Measurements from ENCODE around the gene KIF1A. TPM values are rescaled to one million over a fixed set of nuclear protein-coding genes. Genes with fewer than 3 reads are reported as not detected.

KIF1A gene
- total and polyA plus RNA-seq, 8 donors = 32.4 to 76.0 (median 62.1) TPM

- Histone ChIP-seq H3K27ac (no peak overlapping the region), H3K4me3 (no peak overlapping the region), H3K9me3 (no peaks in the 10 kb centered on the region), H3K36me3 (no peaks in the 10 kb centered on the region), H3K27me3 (peaks cover 0 to 15% (median 3%) of the 10 kb centered on the region in 4 donors), H3K4me1 (peaks cover 0 to 3% (median 0%) of the 10 kb centered on the region in 3 donors)
- TF ChIP-seq, protein P1, sequence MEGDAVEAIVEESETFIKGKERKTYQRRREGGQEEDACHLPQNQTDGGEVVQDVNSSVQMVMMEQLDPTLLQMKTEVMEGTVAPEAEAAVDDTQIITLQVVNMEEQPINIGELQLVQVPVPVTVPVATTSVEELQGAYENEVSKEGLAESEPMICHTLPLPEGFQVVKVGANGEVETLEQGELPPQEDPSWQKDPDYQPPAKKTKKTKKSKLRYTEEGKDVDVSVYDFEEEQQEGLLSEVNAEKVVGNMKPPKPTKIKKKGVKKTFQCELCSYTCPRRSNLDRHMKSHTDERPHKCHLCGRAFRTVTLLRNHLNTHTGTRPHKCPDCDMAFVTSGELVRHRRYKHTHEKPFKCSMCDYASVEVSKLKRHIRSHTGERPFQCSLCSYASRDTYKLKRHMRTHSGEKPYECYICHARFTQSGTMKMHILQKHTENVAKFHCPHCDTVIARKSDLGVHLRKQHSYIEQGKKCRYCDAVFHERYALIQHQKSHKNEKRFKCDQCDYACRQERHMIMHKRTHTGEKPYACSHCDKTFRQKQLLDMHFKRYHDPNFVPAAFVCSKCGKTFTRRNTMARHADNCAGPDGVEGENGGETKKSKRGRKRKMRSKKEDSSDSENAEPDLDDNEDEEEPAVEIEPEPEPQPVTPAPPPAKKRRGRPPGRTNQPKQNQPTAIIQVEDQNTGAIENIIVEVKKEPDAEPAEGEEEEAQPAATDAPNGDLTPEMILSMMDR (IDR thresholded peaks at IDR 0.05) = no peak
- no peak for ATAC-seq
- FAIRE-seq = no peak
- WGBS, 2 donors = 57 to 58% methylated on average over 7 of the region's 7 CpGs
- DNase-seq = no peak
- intact Hi-C loops (cut with DNase I) = no loop called here
These were observed 149.6 kb downstream of the KIF1A start for GRCh38 chr2:240670402-240670801.

GRCh38 chr2:240664622-240665021, 155.4 kb downstream of the KIF1A start:
- H3K27me3 ChIP-seq = peaks cover 0 to 11% (median 4%) of the 10 kb centered on the region in 4 donors
- FAIRE-seq (no peak), DNase-seq (no peak), ATAC-seq (no peak)
- no peaks in the 10 kb centered on the region for H3K4me1 ChIP-seq
- intact Hi-C loops (cut with DNase I) = no loop called here
- H3K4me3 ChIP-seq = no peak overlapping the region
- no peaks in the 10 kb centered on the region for H3K9me3 ChIP-seq
- TF ChIP-seq, protein P1 (IDR thresholded peaks at IDR 0.05) = no peak
- WGBS, 2 donors = 82 to 83% methylated on average over 1 of the region's 1 CpG
- no peak overlapping the region for H3K27ac ChIP-seq
- H3K36me3 ChIP-seq = no peaks in the 10 kb centered on the region

Other genes starting within 250 kb of the KIF1A start
- gene CAPN10, start 233.5 kb downstream of the KIF1A start, total RNA-seq = 10 to 100 TPM in 3 of 6 donors, 1 to 10 TPM in 3; 8.6 to 19.0 (median 10.9) TPM
- gene CAPN10, start 233.5 kb downstream of the KIF1A start, polyA plus RNA-seq = 10 to 100 TPM; 47.0 to 49.3 TPM
- 1 to 10 TPM in 2 of 6 donors, under 1 TPM in 4; 0.35 to 1.4 (median 0.84) TPM for gene GPR35, start 194.7 kb downstream of the KIF1A start, total RNA-seq
- gene GPR35, start 194.7 kb downstream of the KIF1A start, polyA plus RNA-seq = 1 to 10 TPM; 4.1 to 4.6 TPM
- 100 to 1,000 TPM in 4 of 6 donors, 10 to 100 TPM in 2; 54.2 to 240 (median 132) TPM for gene AQP12B, start 137.3 kb downstream of the KIF1A start, total RNA-seq
- gene AQP12B, start 137.3 kb downstream of the KIF1A start, polyA plus RNA-seq = 100 to 1,000 TPM; 158 to 217 TPM
- gene AQP12A, start 128.4 kb downstream of the KIF1A start, total RNA-seq = 100 to 1,000 TPM in 4 of 6 donors, 10 to 100 TPM in 2; 46.6 to 163 (median 104) TPM
- gene AQP12A, start 128.4 kb downstream of the KIF1A start, polyA plus RNA-seq = 100 to 1,000 TPM; 284 to 744 TPM
- under 1 TPM in 1 of 6 donors, not detected in 5; 0.76 TPM for gene AGXT, start 48.6 kb upstream of the KIF1A start, total RNA-seq
- gene AGXT, start 48.6 kb upstream of the KIF1A start, polyA plus RNA-seq = under 1 TPM; 0.07 to 0.08 TPM
- 1 to 10 TPM in 2 of 6 donors, under 1 TPM in 4; 0.14 to 1.5 (median 0.45) TPM for gene MAB21L4, start 75.9 kb upstream of the KIF1A start, total RNA-seq
- 1 to 10 TPM; 2.0 TPM for gene MAB21L4, start 75.9 kb upstream of the KIF1A start, polyA plus RNA-seq
- under 1 TPM in 1 of 6 donors, not detected in 5; 0.04 TPM for gene CROCC2, start 86.1 kb upstream of the KIF1A start, total RNA-seq
- gene CROCC2, start 86.1 kb upstream of the KIF1A start, polyA plus RNA-seq = under 1 TPM; 0.04 to 0.05 TPM
- gene SNED1, start 178.4 kb upstream of the KIF1A start, total RNA-seq = 10 to 100 TPM in 2 of 6 donors, 1 to 10 TPM in 4; 6.6 to 19.2 (median 9.6) TPM
- gene SNED1, start 178.4 kb upstream of the KIF1A start, polyA plus RNA-seq = 10 to 100 TPM; 12.9 to 13.2 TPM